Measurements from ENCODE around the gene CABLES2. TPM values are rescaled to one million over a fixed set of nuclear protein-coding genes. Genes with fewer than 3 reads are reported as not detected.

The CABLES2 gene
- total and polyA plus RNA-seq, 9 of the 15 experiments (the other 6 are each of a cell fraction or from before 2014, with no cell fraction given), result 0.46 to 4.2 (median 1.6) TPM

DNA sequence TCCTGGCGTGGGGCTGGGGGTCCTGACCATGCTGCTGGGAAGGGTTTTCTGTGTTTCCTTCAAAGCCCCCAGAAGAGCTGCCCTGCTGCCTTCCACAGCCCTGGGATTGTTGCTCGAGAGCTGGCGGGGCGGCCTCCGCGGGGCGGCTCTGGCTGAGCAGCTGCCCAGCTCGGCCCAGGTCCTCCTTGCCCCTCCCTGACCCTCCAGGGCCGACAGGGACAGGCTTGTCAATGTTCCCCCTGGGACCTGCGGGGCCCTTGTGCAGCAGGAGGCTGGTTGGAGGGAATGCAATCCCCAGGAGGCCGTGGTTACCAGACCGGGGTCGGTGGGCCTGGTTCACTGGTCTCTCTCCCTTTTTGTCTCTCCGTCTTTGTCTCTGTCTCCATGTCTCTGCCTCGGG is 48.8 kb upstream of the CABLES2 start (continued):
- TF ChIP-seq CHD7 (IDR thresholded peaks at IDR 0.05; ENCODE audit: low read depth, low read length) (no peak), SIN3A (IDR thresholded peaks at IDR 0.05; ENCODE audit: borderline replicate concordance in 2 of 2, control insufficient read depth in 1 of 2, low read depth in 2 of 2, low read length in 2 of 2) (no peak), MCM5 (IDR thresholded peaks at IDR 0.05; ENCODE audit: low read depth) (no peak), ZNF551 (CRISPR knock-in tag; IDR thresholded peaks at IDR 0.05) (no peak)
- TF ChIP-seq, protein P1, sequence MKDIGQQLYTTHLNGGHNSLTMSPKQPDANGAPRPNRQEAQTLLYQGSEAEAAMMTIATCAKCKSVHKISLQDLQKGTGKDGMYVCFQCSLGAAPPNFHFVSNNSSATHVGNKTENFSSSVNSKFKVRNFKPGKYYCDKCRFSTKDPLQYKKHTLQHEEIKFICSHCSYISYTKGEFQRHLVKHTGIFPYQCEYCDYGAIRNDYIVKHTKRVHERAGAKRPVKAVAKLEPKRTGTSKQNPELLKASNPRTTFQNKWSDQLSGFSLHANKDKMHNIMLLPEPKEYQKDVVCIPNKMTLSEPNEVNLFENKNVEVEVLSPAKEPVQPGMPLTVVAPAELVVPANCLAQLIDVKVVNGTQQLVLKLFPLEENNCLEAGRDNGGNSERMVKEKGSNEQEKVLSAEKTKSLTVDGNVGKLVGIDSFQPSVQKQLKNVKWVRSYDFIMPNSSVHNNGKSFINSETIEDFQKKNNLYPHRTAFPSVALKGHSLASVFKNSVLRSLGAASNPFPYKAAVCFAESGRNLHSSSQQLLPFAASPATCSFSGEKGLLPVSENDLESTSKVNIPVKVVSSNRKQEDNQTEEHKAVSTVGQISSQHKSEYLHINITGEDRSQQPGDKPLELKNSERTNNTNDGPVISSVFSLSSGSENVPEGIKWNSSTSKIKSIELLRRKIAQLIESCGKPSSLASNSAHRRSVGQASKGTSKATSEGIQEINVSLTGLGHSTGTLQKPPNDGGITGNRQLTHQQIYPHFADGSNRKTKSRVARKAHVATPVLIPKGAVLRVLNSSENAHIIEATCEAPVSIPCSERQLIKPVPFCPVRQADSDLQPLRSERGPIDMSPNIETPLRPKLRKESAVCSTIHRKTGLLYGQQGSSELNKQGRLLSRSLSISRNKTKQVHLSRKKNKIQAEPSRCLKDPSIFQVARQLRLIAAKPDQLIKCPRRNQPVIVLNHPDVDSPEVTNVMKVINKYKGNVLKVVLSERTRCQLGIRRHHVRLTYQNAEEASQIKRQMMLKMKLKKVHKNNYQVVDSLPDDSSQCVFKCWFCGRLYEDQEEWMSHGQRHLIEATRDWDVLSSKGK (CRISPR knock-in tag; IDR thresholded peaks at IDR 0.05), result no peak

All from K562 (cell line).